Measurements from ENCODE around the gene CEP70. TPM values are rescaled to one million over a fixed set of nuclear protein-coding genes. Genes with fewer than 3 reads are reported as not detected.
A peak's percentile ranks its signal among the peaks of the same experiment; 100 is the strongest.
"Not testable (repeated sequence)": the region's sequence is repeated elsewhere in the genome, so short reads cannot be mapped to it uniquely, and the experiment has no call there.

CEP70 gene
- total and polyA plus RNA-seq, 8 donors = 13.6 to 44.0 (median 22.8) TPM

- DNase-seq (no peak), FAIRE-seq (no peak), ATAC-seq (peak in 3 of 4 donors; percentile 43 to 81 (median 49))
- Histone ChIP-seq H3K36me3 (peaks cover 0 to 10% (median 0%) of the 10 kb centered on the region in 3 donors), H3K9me3 (no peaks in the 10 kb centered on the region), H3K27me3 (no peaks in the 10 kb centered on the region), H3K4me3 (no peak overlapping the region), H3K4me1 (no peaks in the 10 kb centered on the region), H3K27ac (no peak overlapping the region)
- no peak for TF ChIP-seq CTCF (IDR thresholded peaks at IDR 0.05)
- intact Hi-C loops (cut with DNase I) = no loop called here
Measured at GRCh38 chr3:138567403-138567802, 26.7 kb downstream of the CEP70 start.

- H3K4me3 ChIP-seq; H3K4me1 ChIP-seq; ATAC-seq; FAIRE-seq; H3K27me3 ChIP-seq; H3K9me3 ChIP-seq; H3K27ac ChIP-seq; DNase-seq; intact Hi-C loops (cut with DNase I); H3K36me3 ChIP-seq: not testable (repeated sequence)
- 77 to 90% methylated on average over 2 of the region's 2 CpGs for WGBS, 2 donors
Measured at GRCh38 chr3:138566293-138566692, 27.8 kb downstream of the CEP70 start.

GRCh38 chr3:138562902-138563301 lies 31.2 kb downstream of the CEP70 start:
- WGBS, 2 donors = 74 to 87% methylated on average over 1 of the region's 1 CpG

GRCh38 chr3:138560501-138560900 lies 33.6 kb downstream of the CEP70 start:
- intact Hi-C loops (cut with DNase I) = no loop called here
- no peak for FAIRE-seq
- ATAC-seq = no peak
- Histone ChIP-seq H3K4me3 (no peak overlapping the region), H3K27ac (no peak overlapping the region), H3K4me1 (no peaks in the 10 kb centered on the region), H3K36me3 (peaks cover 0 to 8% (median 2%) of the 10 kb centered on the region in 3 donors), H3K27me3 (no peaks in the 10 kb centered on the region), H3K9me3 (no peaks in the 10 kb centered on the region)
- 97% methylated on average over 6 of the region's 6 CpGs for WGBS, 2 donors
- no peak for TF ChIP-seq CTCF (IDR thresholded peaks at IDR 0.05)
- no peak for DNase-seq

More at GRCh38 chr3:138562902-138563301, 31.2 kb downstream of the CEP70 start:
- DNase-seq; H3K9me3 ChIP-seq; ATAC-seq; H3K4me1 ChIP-seq; H3K4me3 ChIP-seq; H3K36me3 ChIP-seq; H3K27ac ChIP-seq; FAIRE-seq; intact Hi-C loops (cut with DNase I); H3K27me3 ChIP-seq: not testable (repeated sequence)

GRCh38 chr3:138559134-138559533 lies 34.9 kb downstream of the CEP70 start:
- Histone ChIP-seq H3K9me3 (no peaks in the 10 kb centered on the region), H3K27ac (no peak overlapping the region), H3K36me3 (peaks cover 0 to 8% (median 2%) of the 10 kb centered on the region in 3 donors), H3K4me3 (no peak overlapping the region), H3K4me1 (no peaks in the 10 kb centered on the region), H3K27me3 (no peaks in the 10 kb centered on the region)
- intact Hi-C loops (cut with DNase I) = no loop called here
- TF ChIP-seq CTCF (IDR thresholded peaks at IDR 0.05) = no peak
- FAIRE-seq = no peak
- WGBS, 2 donors = 88 to 98% methylated on average over 4 of the region's 4 CpGs
- no peak for ATAC-seq
- DNase-seq = no peak

GRCh38 chr3:138554775-138555174 lies 39.3 kb downstream of the CEP70 start:
- DNase-seq; intact Hi-C loops (cut with DNase I); H3K4me1 ChIP-seq; H3K27ac ChIP-seq; H3K27me3 ChIP-seq; H3K36me3 ChIP-seq; H3K9me3 ChIP-seq; ATAC-seq; H3K4me3 ChIP-seq; FAIRE-seq: not testable (repeated sequence)
- WGBS, 2 donors = 94 to 98% methylated on average over 5 of the region's 5 CpGs

GRCh38 chr3:138550958-138551357 lies 43.1 kb downstream of the CEP70 start:
- ATAC-seq; H3K4me3 ChIP-seq; H3K27ac ChIP-seq; intact Hi-C loops (cut with DNase I); H3K4me1 ChIP-seq; H3K9me3 ChIP-seq; DNase-seq; H3K27me3 ChIP-seq; FAIRE-seq: not testable (repeated sequence)
- peaks cover 0 to 22% (median 7%) of the 10 kb centered on the region in 3 donors for H3K36me3 ChIP-seq
- WGBS, 2 donors = 92 to 97% methylated on average over 2 of the region's 2 CpGs

Measured in pancreas (tissue), 10 donors.